Measurements from ENCODE around the gene LMX1B. TPM values are rescaled to one million over a fixed set of nuclear protein-coding genes. Genes with fewer than 3 reads are reported as not detected.
A peak's percentile ranks its signal among the peaks of the same experiment; 100 is the strongest.
"Not testable (repeated sequence)": the region's sequence is repeated elsewhere in the genome, so short reads cannot be mapped to it uniquely, and the experiment has no call there.

LMX1B gene
- total RNA-seq = not detected

- DNase-seq (ENCODE audit: low spot score) (no peak), ATAC-seq (peak; percentile 30)
These were observed at the start of gene LMX1B for GRCh38 chr9:126613651-126614050. Gene LMX1B (plus strand): TSS chr9:126613928. CDS start chr9:126614450, 522 bp downstream.

GRCh38 chr9:126564128-126564527 is 49.6 kb upstream of the LMX1B start:
- DNase-seq (ENCODE audit: low spot score) (no peak), ATAC-seq (no peak)

GRCh38 chr9:126564716-126565115 is 49.0 kb upstream of the LMX1B start:
- ATAC-seq (no peak), DNase-seq (ENCODE audit: low spot score) (no peak)

- DNase-seq (ENCODE audit: low spot score) = no peak
- no peak for ATAC-seq
These were observed 48.2 kb upstream of the LMX1B start for GRCh38 chr9:126565336-126566128.

- DNase-seq (ENCODE audit: low spot score) = no peak
These were observed 44.7 kb upstream of the LMX1B start for GRCh38 chr9:126569036-126569435.

GRCh38 chr9:126578029-126578428 is 35.7 kb upstream of the LMX1B start:
- ATAC-seq (no peak), DNase-seq (ENCODE audit: low spot score) (no peak)

More at GRCh38 chr9:126569036-126569435, 44.7 kb upstream of the LMX1B start:
- ATAC-seq = no peak

GRCh38 chr9:126580319-126580718 is 33.4 kb upstream of the LMX1B start:
- not testable (repeated sequence) for DNase-seq (ENCODE audit: low spot score); ATAC-seq

- DNase-seq (ENCODE audit: low spot score) (no peak), ATAC-seq (no peak)
These were observed 31.8 kb upstream of the LMX1B start for GRCh38 chr9:126581893-126582292.

GRCh38 chr9:126582427-126582826 is 31.3 kb upstream of the LMX1B start:
- no peak for DNase-seq (ENCODE audit: low spot score)
- ATAC-seq = no peak

GRCh38 chr9:126583144-126583760 is 30.5 kb upstream of the LMX1B start:
- no peak for DNase-seq (ENCODE audit: low spot score)
- ATAC-seq = peak; percentile 13

GRCh38 chr9:126584611-126585010 is 29.1 kb upstream of the LMX1B start:
- ATAC-seq = no peak
- no peak for DNase-seq (ENCODE audit: low spot score)

- no peak for ATAC-seq
- DNase-seq (ENCODE audit: low spot score) = no peak
These were observed 27.5 kb upstream of the LMX1B start for GRCh38 chr9:126586236-126586635.

- DNase-seq (ENCODE audit: low spot score) = no peak
These were observed 26.2 kb upstream of the LMX1B start for GRCh38 chr9:126587187-126588185.

GRCh38 chr9:126588491-126589168 is 25.1 kb upstream of the LMX1B start:
- ATAC-seq = no peak
- DNase-seq (ENCODE audit: low spot score) = no peak

More at GRCh38 chr9:126587187-126588185, 26.2 kb upstream of the LMX1B start:
- peak; percentile 46 for ATAC-seq

GRCh38 chr9:126589349-126589748 is 24.4 kb upstream of the LMX1B start:
- ATAC-seq (no peak), DNase-seq (ENCODE audit: low spot score) (no peak)

- DNase-seq (ENCODE audit: low spot score) = no peak
- no peak for ATAC-seq
These were observed 22.6 kb upstream of the LMX1B start for GRCh38 chr9:126591083-126591482.

- ATAC-seq = no peak
- no peak for DNase-seq (ENCODE audit: low spot score)
These were observed 21.8 kb upstream of the LMX1B start for GRCh38 chr9:126591922-126592321.

- no peak for DNase-seq (ENCODE audit: low spot score)
- no peak for ATAC-seq
These were observed 21.3 kb upstream of the LMX1B start for GRCh38 chr9:126592461-126592860.

GRCh38 chr9:126595982-126596381 is 17.7 kb upstream of the LMX1B start:
- no peak for DNase-seq (ENCODE audit: low spot score)
- no peak for ATAC-seq

- DNase-seq (ENCODE audit: low spot score) (no peak), ATAC-seq (no peak)
These were observed 14.6 kb upstream of the LMX1B start for GRCh38 chr9:126599047-126599650.
